Hypothalamus (tissue), 51 donors: ENCODE data around the gene MTUS2.

Experiments used
- DNase-seq, 51 donors: peaks; one replicate each; lab custom pipeline; 2025; lab: John Stamatoyannopoulos, UW

The MTUS2 gene

GRCh38 chr13:29514720-29515310 is 694.7 kb downstream of the MTUS2 start:
- DNase-seq, result no peak

- DNase-seq, result no peak
These were observed 695.2 kb downstream of the MTUS2 start for GRCh38 chr13:29515372-29515771.

GRCh38 chr13:29516012-29516411 is 695.9 kb downstream of the MTUS2 start:
- DNase-seq, result no peak

GRCh38 chr13:29516880-29517279 is 696.7 kb downstream of the MTUS2 start:
- no peak for DNase-seq

- DNase-seq, result no peak
These were observed 699.8 kb downstream of the MTUS2 start for GRCh38 chr13:29519921-29520320.

- DNase-seq, result no peak
These were observed 700.5 kb downstream of the MTUS2 start for GRCh38 chr13:29520671-29521070.

GRCh38 chr13:29521336-29521735 is 701.2 kb downstream of the MTUS2 start:
- DNase-seq, result no peak

GRCh38 chr13:29522044-29522685 is 702.0 kb downstream of the MTUS2 start:
- DNase-seq, result no peak

GRCh38 chr13:29523199-29523961 is 703.2 kb downstream of the MTUS2 start:
- no peak for DNase-seq

GRCh38 chr13:29524176-29524575 is 704.0 kb downstream of the MTUS2 start:
- no peak for DNase-seq

- no peak for DNase-seq
These were observed 704.5 kb downstream of the MTUS2 start for GRCh38 chr13:29524641-29525040.

GRCh38 chr13:29525757-29526156 is 705.6 kb downstream of the MTUS2 start:
- no peak for DNase-seq

GRCh38 chr13:29526741-29527140 is 706.6 kb downstream of the MTUS2 start:
- DNase-seq, result no peak

GRCh38 chr13:29527511-29527910 is 707.4 kb downstream of the MTUS2 start:
- no peak for DNase-seq

GRCh38 chr13:29527916-29528315 is 707.8 kb downstream of the MTUS2 start:
- no peak for DNase-seq

- no peak for DNase-seq
These were observed 709.6 kb downstream of the MTUS2 start for GRCh38 chr13:29529754-29530153.

- DNase-seq, result no peak
These were observed 710.8 kb downstream of the MTUS2 start for GRCh38 chr13:29530901-29531300.

- DNase-seq, result no peak
These were observed 712.0 kb downstream of the MTUS2 start for GRCh38 chr13:29532116-29532515.

- DNase-seq, result no peak
These were observed 712.7 kb downstream of the MTUS2 start for GRCh38 chr13:29532821-29533220.

GRCh38 chr13:29534083-29534482 is 713.9 kb downstream of the MTUS2 start:
- no peak for DNase-seq

- DNase-seq, result no peak
These were observed 715.8 kb downstream of the MTUS2 start for GRCh38 chr13:29535663-29536655.
